Measurements from ENCODE around the gene PSORS1C2.
"Not testable (repeated sequence)": the region's sequence is repeated elsewhere in the genome, so short reads cannot be mapped to it uniquely, and the experiment has no call there.

Gene PSORS1C2

DNA sequence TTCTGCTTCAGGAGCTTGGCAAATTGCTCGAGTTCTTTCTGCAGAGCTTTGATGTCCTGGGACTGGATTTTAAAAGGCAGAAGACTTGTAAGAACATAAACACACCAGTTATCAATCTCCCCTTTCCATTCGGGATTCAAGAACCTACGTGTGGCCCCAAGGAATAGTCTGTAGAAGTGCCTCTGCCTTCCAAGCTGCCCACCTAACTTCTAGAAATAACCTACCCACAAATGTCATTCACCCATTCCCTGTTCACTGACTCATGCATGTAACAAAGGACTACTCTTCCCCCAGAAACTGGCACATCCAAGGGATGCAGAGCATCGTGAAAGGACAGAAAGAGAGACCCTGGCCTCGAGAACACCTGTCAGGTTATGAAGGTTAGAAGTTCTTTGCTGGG, 27.1 kb upstream of the PSORS1C2 start:
- H3K27me3 ChIP-seq (ENCODE audit: insufficient read depth, insufficient read length) = no peaks in the 10 kb centered on the region
- H3K9me3 ChIP-seq (ENCODE audit: insufficient read depth, low read length) = no peaks in the 10 kb centered on the region
- peaks cover 69% of the 10 kb centered on the region for H3K36me3 ChIP-seq (ENCODE audit: insufficient read depth, insufficient read length, low read length)
- H3K4me1 ChIP-seq (ENCODE audit: insufficient read depth, insufficient read length) = peaks cover 7% of the 10 kb centered on the region
- H3K9ac ChIP-seq (ENCODE audit: insufficient read length, low read depth) = no peak overlapping the region
- no peak for DNase-seq (ENCODE audit: low read depth, low spot score)
- no peak overlapping the region for H3K4me3 ChIP-seq (ENCODE audit: insufficient read length, low read depth)
- no peak for TF ChIP-seq SUZ12 (IDR thresholded peaks at IDR 0.05; ENCODE audit: extremely low read depth, insufficient read depth, insufficient read length)
- no peak for TF ChIP-seq YY1 (IDR thresholded peaks at IDR 0.05; ENCODE audit: insufficient read depth, insufficient read length)
- no peak for TF ChIP-seq ZNF274 (IDR thresholded peaks at IDR 0.05; ENCODE audit: low read depth, low read length)

DNA sequence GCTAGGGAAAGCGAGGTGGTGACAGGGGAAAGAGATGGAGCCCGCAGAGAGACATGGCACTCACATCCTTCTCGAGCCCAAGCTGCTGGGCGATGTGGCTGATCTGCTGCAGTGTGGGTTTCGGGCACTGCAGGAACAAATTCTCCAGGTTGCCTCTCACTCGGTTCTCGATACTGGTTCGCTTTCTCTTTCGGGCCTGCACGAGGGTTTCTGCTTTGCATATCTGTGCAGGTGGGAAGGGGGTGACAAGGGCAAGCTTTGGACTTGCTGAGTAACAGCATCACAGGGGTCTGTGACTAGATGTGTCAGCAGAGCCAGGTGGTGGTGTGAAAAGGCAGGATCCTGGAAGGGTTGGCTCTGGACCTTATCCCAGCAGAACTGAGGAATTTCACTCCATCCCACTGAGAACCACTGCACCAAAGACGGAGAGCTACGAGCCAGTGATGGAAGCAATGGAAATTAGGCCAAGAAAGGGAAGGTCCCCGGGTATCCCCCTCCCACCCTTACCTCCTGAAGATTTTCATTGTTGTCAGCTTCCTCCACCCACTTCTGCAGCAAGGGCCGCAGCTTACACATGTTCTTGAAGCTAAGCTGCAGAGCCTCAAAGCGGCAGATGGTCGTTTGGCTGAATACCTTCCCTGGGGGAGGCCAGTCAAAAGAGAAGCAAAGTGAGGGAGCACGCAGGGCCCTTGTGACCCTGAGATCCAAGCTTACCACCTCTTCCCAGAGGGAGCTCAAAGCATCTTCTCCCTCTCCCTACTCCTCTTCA, 26.4 kb upstream of the PSORS1C2 start:
- H3K36me3 ChIP-seq (ENCODE audit: insufficient read depth, insufficient read length, low read length) = peaks cover 69% of the 10 kb centered on the region
- not testable (repeated sequence) for H3K4me3 ChIP-seq (ENCODE audit: insufficient read length, low read depth); H3K27me3 ChIP-seq (ENCODE audit: insufficient read depth, insufficient read length); H3K9me3 ChIP-seq (ENCODE audit: insufficient read depth, low read length); DNase-seq (ENCODE audit: low read depth, low spot score); H3K4me1 ChIP-seq (ENCODE audit: insufficient read depth, insufficient read length); H3K9ac ChIP-seq (ENCODE audit: insufficient read length, low read depth)

DNA sequence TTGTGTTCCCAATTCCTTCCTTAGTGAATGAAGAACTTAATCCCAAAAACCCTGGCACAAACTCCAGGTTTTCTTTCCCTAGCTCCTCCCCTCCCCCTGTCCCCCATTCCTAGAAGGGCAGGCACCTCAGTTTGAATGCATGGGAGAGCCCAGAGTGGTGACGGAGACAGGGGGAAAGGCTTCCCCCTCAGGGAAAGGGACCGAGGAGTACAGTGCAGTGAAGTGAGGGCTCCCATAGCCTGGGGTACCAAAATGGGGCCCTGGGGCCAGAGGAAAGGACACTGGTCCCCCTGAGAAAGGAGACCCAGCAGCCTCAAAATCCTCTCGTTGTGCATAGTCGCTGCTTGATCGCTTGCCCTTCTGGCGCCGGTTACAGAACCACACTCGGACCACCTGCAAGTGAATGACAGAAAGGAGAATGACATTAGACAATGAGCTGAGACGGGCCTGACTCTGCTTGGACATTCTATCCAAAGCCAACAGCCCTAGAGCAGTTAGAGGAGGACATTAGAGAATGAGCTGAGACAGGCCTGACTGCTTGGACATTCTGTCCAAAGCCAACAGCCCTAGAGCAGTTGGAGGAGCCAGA, 25.7 kb upstream of the PSORS1C2 start:
- not testable (repeated sequence) for H3K4me3 ChIP-seq (ENCODE audit: insufficient read length, low read depth)
- H3K36me3 ChIP-seq (ENCODE audit: insufficient read depth, insufficient read length, low read length) = peaks cover 69% of the 10 kb centered on the region

DNA sequence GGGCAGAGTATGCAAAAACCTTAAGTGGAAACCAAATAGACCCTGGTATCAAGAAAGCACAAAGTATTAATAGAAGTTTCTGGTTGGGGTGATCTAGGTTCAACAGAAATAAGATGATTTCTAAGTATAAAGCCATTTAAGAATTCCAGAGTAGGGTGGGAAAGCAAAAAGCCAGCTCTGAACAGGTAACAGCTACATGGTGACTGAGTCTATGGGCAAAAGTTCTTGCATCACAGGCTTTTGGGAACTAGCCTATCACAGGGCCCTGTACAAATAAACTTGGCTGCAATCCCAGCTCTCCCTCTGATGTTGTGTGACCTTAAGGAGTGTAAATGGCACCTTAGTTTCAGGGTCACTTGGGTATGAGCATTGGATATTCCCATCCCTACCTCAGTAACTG, 25.1 kb upstream of the PSORS1C2 start:
- TF ChIP-seq SUZ12 (IDR thresholded peaks at IDR 0.05; ENCODE audit: extremely low read depth, insufficient read depth, insufficient read length) (no peak), ZNF274 (IDR thresholded peaks at IDR 0.05; ENCODE audit: low read depth, low read length) (no peak), YY1 (IDR thresholded peaks at IDR 0.05; ENCODE audit: insufficient read depth, insufficient read length) (no peak)
- Histone ChIP-seq H3K4me1 (ENCODE audit: insufficient read depth, insufficient read length) (peaks cover 7% of the 10 kb centered on the region), H3K36me3 (ENCODE audit: insufficient read depth, insufficient read length, low read length) (peaks cover 64% of the 10 kb centered on the region)

More for the DNA sequence above, 25.7 kb upstream of the PSORS1C2 start:
- not testable (repeated sequence) for H3K9me3 ChIP-seq (ENCODE audit: insufficient read depth, low read length); H3K27me3 ChIP-seq (ENCODE audit: insufficient read depth, insufficient read length); H3K4me1 ChIP-seq (ENCODE audit: insufficient read depth, insufficient read length); DNase-seq (ENCODE audit: low read depth, low spot score); H3K9ac ChIP-seq (ENCODE audit: insufficient read length, low read depth)

DNA sequence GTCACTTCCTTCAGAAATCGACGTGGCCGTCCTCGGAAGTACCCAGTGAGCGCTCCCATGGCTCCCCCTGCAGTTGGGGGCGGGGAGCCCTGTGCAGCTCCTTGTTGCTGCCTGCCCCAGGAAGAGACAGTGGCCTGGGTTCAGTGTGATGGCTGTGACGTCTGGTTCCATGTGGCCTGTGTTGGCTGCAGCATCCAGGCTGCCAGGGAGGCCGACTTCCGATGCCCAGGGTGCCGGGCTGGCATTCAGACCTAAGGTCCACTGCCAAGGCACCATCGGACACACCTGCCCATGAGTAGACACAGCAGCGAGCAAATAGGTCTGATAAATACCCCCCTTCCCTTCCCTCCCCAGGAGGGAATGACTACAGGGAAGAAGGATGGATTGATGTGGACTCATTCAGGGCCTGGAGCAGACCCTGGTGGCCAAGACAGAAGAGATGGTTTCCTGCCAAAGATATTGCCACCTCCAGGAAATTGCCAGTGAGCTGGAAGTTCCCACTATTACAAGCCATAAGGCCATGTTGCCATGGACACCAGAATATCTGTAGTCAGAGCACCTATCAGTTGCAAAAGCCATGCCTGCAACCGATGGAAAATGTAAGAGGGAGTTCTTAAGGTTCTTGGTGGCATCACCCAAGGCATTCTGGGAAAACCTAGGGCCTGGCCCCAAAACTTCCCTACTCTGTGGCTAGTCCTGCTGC, 23.7 kb upstream of the PSORS1C2 start:
- peaks cover 5% of the 10 kb centered on the region for H3K4me1 ChIP-seq (ENCODE audit: insufficient read depth, insufficient read length)
- DNase-seq (ENCODE audit: low read depth, low spot score) = no peak
- H3K9ac ChIP-seq (ENCODE audit: insufficient read length, low read depth) = no peak overlapping the region
- H3K9me3 ChIP-seq (ENCODE audit: insufficient read depth, low read length) = no peaks in the 10 kb centered on the region
- H3K36me3 ChIP-seq (ENCODE audit: insufficient read depth, insufficient read length, low read length) = peaks cover 51% of the 10 kb centered on the region
- TF ChIP-seq ZNF274 (IDR thresholded peaks at IDR 0.05; ENCODE audit: low read depth, low read length) = no peak
- no peak for TF ChIP-seq SUZ12 (IDR thresholded peaks at IDR 0.05; ENCODE audit: extremely low read depth, insufficient read depth, insufficient read length)
- TF ChIP-seq YY1 (IDR thresholded peaks at IDR 0.05; ENCODE audit: insufficient read depth, insufficient read length) = no peak
- no peak overlapping the region for H3K4me3 ChIP-seq (ENCODE audit: insufficient read length, low read depth)
- no peaks in the 10 kb centered on the region for H3K27me3 ChIP-seq (ENCODE audit: insufficient read depth, insufficient read length)

More for the DNA sequence above, 25.1 kb upstream of the PSORS1C2 start:
- Histone ChIP-seq H3K9ac (ENCODE audit: insufficient read length, low read depth) (no peak overlapping the region), H3K27me3 (ENCODE audit: insufficient read depth, insufficient read length) (no peaks in the 10 kb centered on the region), H3K4me3 (ENCODE audit: insufficient read length, low read depth) (no peak overlapping the region), H3K9me3 (ENCODE audit: insufficient read depth, low read length) (no peaks in the 10 kb centered on the region)
- DNase-seq (ENCODE audit: low read depth, low spot score) = no peak

DNA sequence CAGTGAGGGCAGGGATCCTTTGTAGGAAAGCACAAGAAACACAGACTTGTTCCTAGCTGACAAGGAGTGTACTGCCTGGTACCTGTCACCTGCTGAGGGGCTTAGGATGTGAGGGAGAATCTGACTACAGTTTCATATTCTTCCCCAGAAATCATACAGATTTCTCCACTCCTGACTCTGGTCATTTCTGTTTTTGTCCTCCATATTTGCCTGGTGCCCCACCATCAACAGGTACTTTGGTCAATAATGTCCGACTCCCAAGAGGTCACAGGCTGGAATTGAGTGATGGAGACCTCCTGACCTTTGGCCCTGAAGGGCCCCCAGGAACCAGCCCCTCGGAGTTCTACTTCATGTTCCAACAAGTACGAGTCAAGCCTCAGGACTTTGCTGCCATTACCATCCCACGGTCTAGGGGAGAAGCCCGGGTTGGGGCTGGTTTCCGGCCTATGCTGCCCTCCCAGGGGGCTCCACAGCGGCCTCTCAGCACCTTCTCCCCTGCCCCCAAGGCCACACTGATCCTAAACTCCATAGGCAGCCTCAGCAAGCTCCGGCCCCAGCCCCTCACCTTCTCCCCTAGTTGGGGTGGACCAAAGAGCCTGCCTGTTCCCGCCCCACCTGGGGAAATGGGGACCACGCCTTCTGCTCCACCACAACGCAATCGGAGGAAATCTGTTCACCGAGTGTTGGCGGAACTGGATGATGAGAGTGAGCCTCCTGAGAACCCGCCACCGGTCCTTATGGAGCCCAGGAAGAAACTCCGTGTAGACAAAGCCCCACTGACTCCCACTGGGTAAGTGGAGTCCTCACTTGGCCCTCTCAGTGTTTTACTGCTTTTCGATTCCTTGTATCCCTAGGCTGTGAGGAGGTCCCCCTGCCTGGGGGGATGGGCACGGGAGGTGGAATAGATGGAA, 22.6 kb upstream of the PSORS1C2 start:
- Histone ChIP-seq H3K4me1 (ENCODE audit: insufficient read depth, insufficient read length) (peaks cover 7% of the 10 kb centered on the region), H3K36me3 (ENCODE audit: insufficient read depth, insufficient read length, low read length) (peaks cover 49% of the 10 kb centered on the region), H3K9me3 (ENCODE audit: insufficient read depth, low read length) (no peaks in the 10 kb centered on the region), H3K9ac (ENCODE audit: insufficient read length, low read depth) (no peak overlapping the region), H3K4me3 (ENCODE audit: insufficient read length, low read depth) (no peak overlapping the region), H3K27me3 (ENCODE audit: insufficient read depth, insufficient read length) (no peaks in the 10 kb centered on the region)
- TF ChIP-seq SUZ12 (IDR thresholded peaks at IDR 0.05; ENCODE audit: extremely low read depth, insufficient read depth, insufficient read length) = no peak
- DNase-seq (ENCODE audit: low read depth, low spot score) = no peak
